ENCODE measurements around the gene RPL7A.
"Not testable (repeated sequence)": the region's sequence is repeated elsewhere in the genome, so short reads cannot be mapped to it uniquely, and the experiment has no call there.

Gene RPL7A

GRCh38 chr9:133389025-133389557 is 41.1 kb downstream of the RPL7A start:
- no peak for DNase-seq (ENCODE audit: low read depth in 2 of 2)

- DNase-seq (ENCODE audit: low read depth in 2 of 2), result no peak
These were observed 41.5 kb downstream of the RPL7A start for GRCh38 chr9:133389562-133389961.

- DNase-seq (ENCODE audit: low read depth in 2 of 2), result no peak
These were observed 42.7 kb downstream of the RPL7A start for GRCh38 chr9:133390713-133391112.

GRCh38 chr9:133391449-133391848 is 43.4 kb downstream of the RPL7A start:
- DNase-seq (ENCODE audit: low read depth in 2 of 2), result not testable (repeated sequence)

GRCh38 chr9:133392308-133392707 is 44.3 kb downstream of the RPL7A start:
- DNase-seq (ENCODE audit: low read depth in 2 of 2), result not testable (repeated sequence)

- DNase-seq (ENCODE audit: low read depth in 2 of 2), result no peak
These were observed 45.4 kb downstream of the RPL7A start for GRCh38 chr9:133393399-133393798.

GRCh38 chr9:133394687-133395271 is 46.8 kb downstream of the RPL7A start:
- DNase-seq (ENCODE audit: low read depth in 2 of 2), result no peak

- DNase-seq (ENCODE audit: low read depth in 2 of 2), result no peak
These were observed 48.9 kb downstream of the RPL7A start for GRCh38 chr9:133396952-133397351.

GRCh38 chr9:133397370-133397769 is 49.4 kb downstream of the RPL7A start:
- DNase-seq (ENCODE audit: low read depth in 2 of 2), result no peak

- no peak for DNase-seq (ENCODE audit: low read depth in 2 of 2)
These were observed 49.9 kb downstream of the RPL7A start for GRCh38 chr9:133397895-133398294.

- no peak for DNase-seq (ENCODE audit: low read depth in 2 of 2)
These were observed 52.3 kb downstream of the RPL7A start for GRCh38 chr9:133400292-133400691.

All from stimulated activated CD8-positive, alpha-beta memory T cell treated with anti-CD3 and anti-CD28 coated beads, Interleukin-7, amount 100 ng/mL, for 4 hours (primary cell).